Smooth muscle cell (in vitro differentiated cells): ENCODE data around the gene RACGAP1. TPM values are rescaled to one million over a fixed set of nuclear protein-coding genes. Genes with fewer than 3 reads are reported as not detected.

Experiments
- DNase-seq: peaks from one replicate; lab custom pipeline; 2025; ENCODE audit not compliant: unreplicated experiment; lab: John Stamatoyannopoulos, UW
- H2AFZ ChIP-seq: fragments of 200-600 bp; sonication (generic); 2 replicates; pipeline ENCODE4 v1.6.0; 2016; ENCODE audit warnings: antibody characterized with exemption, low read depth, mild to moderate bottlenecking
- H3F3A ChIP-seq: fragments of 200-600 bp; sonication (generic); 2 replicates; pipeline ENCODE4 v1.6.0; 2017; ENCODE audit warnings: antibody characterized with exemption, low read depth
- H3K27ac ChIP-seq: fragments of 200-600 bp; sonication (generic); 2 replicates; pipeline ENCODE4 v1.5.1; 2016; ENCODE audit warnings: low read depth, mild to moderate bottlenecking
- H3K27me3 ChIP-seq: fragments of 200-600 bp; sonication (generic); 2 replicates; pipeline ENCODE4 v1.6.1; 2016; ENCODE audit warnings: low read depth, mild to moderate bottlenecking
- H3K36me3 ChIP-seq: fragments of 200-600 bp; sonication (generic); 2 replicates; pipeline ENCODE4 v1.5.1; 2016; ENCODE audit warnings: low read depth
- H3K4me1 ChIP-seq: fragments of 200-600 bp; sonication (generic); 2 replicates; pipeline ENCODE4 v1.5.1; 2016; ENCODE audit warnings: low read depth
- H3K4me2 ChIP-seq: fragments of 200-600 bp; sonication (generic); 2 replicates; pipeline ENCODE4 v1.6.0; 2016; ENCODE audit warnings: mild to moderate bottlenecking
- H3K4me3 ChIP-seq: fragments of 200-600 bp; sonication (generic); 2 replicates; pipeline ENCODE4 v1.5.1; 2016; ENCODE audit warnings: mild to moderate bottlenecking
- H3K79me2 ChIP-seq: fragments of 200-600 bp; sonication (generic); 2 replicates; pipeline ENCODE4 v1.6.0; 2016; ENCODE audit warnings: low read depth, mild to moderate bottlenecking
- H3K9ac ChIP-seq: fragments of 200-600 bp; sonication (generic); 2 replicates; pipeline ENCODE4 v1.6.0; 2016; ENCODE audit warnings: low read depth
- H3K9me3 ChIP-seq: fragments of 200-600 bp; sonication (generic); replicated peaks from 2 replicates; pipeline ENCODE4 v1.5.1; 2016; ENCODE audit warnings: low read depth
- H4K20me1 ChIP-seq: fragments of 200-600 bp; sonication (generic); 2 replicates; pipeline ENCODE4 v1.6.0; 2016; ENCODE audit warnings: low read depth
- WGBS: methylation state at CpG from one replicate; pipeline ENCODE4 v1.1.7; 2016; ENCODE audit warnings: low lambda C conversion rate; 5-methylcytosine and 5-hydroxymethylcytosine counted together
- polyA plus RNA-seq: library from polyadenylated mRNA; unstranded; fragments of >200 nt; fragmentation: Nextera tagmentation; extraction: Ambion mirVana; gene quantifications from 2 replicates; pipeline ENCODE4 v1.2.1, GENCODE V29; 2016
- total RNA-seq: library from RNA; depleted of rRNA; stranded (reverse); fragments of >200 nt; gene quantifications from 2 replicates; pipeline ENCODE4 v1.2.3, GENCODE V29; 2014
- TF ChIP-seq, protein P1 (sequence below): fragments of 200-600 bp; sonication (generic); IDR thresholded peaks from 2 replicates; pipeline ENCODE4 v1.5.1; 2017; ENCODE audit warnings: borderline replicate concordance, mild to moderate bottlenecking, antibody characterized with exemption; ENCODE audit not compliant: insufficient read depth, poor library complexity, severe bottlenecking

RACGAP1 gene
- total and polyA plus RNA-seq, 2 experiments from 2014 or later, result 13.7 to 52.3 TPM

DNA sequence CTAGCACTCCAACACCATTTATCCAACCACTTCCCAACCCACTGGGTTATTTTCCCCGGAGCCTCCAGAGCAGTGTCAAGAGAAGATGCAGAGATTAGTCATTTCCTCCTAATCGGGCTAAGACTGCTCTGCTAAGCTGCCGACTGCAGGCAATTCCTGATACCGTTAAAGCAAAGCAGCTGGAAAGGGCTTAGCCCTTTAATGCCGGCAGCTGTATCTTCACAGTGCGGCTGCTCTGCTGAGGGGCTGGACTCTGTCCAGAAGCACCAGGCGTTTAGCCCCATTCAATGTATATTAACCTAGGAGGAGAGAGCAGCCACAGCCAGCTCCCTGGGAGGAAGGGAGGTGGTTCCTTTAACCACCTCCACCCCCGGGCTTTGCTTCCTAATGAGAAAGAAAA lies 41.4 kb downstream of the RACGAP1 start:
- DNase-seq, result no peak
- no peak overlapping the region for H2AFZ ChIP-seq

DNA sequence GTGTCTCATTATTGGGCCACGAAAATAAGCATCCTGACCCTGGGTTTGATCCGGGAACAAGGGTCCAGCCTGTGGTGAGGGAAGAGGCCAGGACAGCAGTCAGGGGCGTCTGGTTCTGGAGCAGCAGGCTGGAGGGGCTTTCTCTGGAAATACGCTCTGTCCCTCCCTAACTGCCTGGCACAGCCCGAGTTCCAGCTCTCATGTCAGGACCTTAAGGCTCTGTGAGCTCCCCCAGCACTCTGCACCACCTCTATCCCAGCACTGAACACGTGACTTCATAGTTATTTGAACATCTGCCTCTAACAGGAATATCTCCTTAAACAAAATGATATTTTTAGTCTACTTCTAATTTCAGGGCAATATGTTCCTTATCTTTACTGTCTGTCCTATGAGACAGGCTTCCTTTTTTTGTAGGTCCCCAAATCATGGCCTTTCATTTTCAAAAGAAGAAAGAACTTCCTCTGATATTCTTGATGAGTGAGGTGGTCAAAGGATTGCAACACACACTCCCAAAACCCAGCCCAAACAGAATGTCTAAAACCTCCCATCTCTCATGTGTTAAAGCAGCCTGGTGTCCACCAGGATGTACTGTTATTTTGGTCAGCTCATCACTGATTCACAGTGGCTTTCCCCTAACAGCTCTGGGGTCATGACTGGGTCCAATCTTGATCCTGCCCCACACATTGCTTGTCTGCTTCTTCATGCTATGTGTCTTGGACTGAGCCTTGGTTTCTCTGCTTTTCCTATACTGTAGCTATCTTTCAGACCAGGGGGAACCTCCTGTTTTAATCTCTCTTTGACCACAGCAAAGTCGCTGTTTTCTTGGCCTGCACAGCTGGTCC lies 42.8 kb downstream of the RACGAP1 start:
- 73% methylated on average over 7 of the region's 7 CpGs for WGBS
- no peak for DNase-seq
- H3K9me3 ChIP-seq, result no peaks in the 10 kb centered on the region
- peak overlapping the region; percentile 12 for H3K4me2 ChIP-seq
- H3K36me3 ChIP-seq, result no peaks in the 10 kb centered on the region
- no peak overlapping the region for H3K9ac ChIP-seq
- H2AFZ ChIP-seq, result no peak overlapping the region
- no peak overlapping the region for H3K27ac ChIP-seq
- peaks cover 4% of the 10 kb centered on the region for H4K20me1 ChIP-seq
- no peaks in the 10 kb centered on the region for H3K79me2 ChIP-seq
- H3K27me3 ChIP-seq, result peaks cover 9% of the 10 kb centered on the region
- peaks cover 16% of the 10 kb centered on the region for H3F3A ChIP-seq
- TF ChIP-seq, protein P1, sequence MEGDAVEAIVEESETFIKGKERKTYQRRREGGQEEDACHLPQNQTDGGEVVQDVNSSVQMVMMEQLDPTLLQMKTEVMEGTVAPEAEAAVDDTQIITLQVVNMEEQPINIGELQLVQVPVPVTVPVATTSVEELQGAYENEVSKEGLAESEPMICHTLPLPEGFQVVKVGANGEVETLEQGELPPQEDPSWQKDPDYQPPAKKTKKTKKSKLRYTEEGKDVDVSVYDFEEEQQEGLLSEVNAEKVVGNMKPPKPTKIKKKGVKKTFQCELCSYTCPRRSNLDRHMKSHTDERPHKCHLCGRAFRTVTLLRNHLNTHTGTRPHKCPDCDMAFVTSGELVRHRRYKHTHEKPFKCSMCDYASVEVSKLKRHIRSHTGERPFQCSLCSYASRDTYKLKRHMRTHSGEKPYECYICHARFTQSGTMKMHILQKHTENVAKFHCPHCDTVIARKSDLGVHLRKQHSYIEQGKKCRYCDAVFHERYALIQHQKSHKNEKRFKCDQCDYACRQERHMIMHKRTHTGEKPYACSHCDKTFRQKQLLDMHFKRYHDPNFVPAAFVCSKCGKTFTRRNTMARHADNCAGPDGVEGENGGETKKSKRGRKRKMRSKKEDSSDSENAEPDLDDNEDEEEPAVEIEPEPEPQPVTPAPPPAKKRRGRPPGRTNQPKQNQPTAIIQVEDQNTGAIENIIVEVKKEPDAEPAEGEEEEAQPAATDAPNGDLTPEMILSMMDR, result no peak
- H3K4me1 ChIP-seq, result peaks cover 15% of the 10 kb centered on the region
- no peak overlapping the region for H3K4me3 ChIP-seq

More for the DNA sequence above, 41.4 kb downstream of the RACGAP1 start:
- H3K9ac ChIP-seq, result no peak overlapping the region
- 10% methylated on average over 8 of the region's 8 CpGs for WGBS
- H3K4me3 ChIP-seq, result no peak overlapping the region
- peaks cover 9% of the 10 kb centered on the region for H3K27me3 ChIP-seq
- peak overlapping the region; percentile 4 for H3K27ac ChIP-seq
- H4K20me1 ChIP-seq, result peaks cover 4% of the 10 kb centered on the region
- TF ChIP-seq, protein P1, result no peak
- H3F3A ChIP-seq, result peaks cover 16% of the 10 kb centered on the region
- peak overlapping the region; percentile 13 for H3K4me2 ChIP-seq
- no peaks in the 10 kb centered on the region for H3K36me3 ChIP-seq
- H3K4me1 ChIP-seq, result peaks cover 15% of the 10 kb centered on the region
- H3K79me2 ChIP-seq, result no peaks in the 10 kb centered on the region
- no peaks in the 10 kb centered on the region for H3K9me3 ChIP-seq

DNA sequence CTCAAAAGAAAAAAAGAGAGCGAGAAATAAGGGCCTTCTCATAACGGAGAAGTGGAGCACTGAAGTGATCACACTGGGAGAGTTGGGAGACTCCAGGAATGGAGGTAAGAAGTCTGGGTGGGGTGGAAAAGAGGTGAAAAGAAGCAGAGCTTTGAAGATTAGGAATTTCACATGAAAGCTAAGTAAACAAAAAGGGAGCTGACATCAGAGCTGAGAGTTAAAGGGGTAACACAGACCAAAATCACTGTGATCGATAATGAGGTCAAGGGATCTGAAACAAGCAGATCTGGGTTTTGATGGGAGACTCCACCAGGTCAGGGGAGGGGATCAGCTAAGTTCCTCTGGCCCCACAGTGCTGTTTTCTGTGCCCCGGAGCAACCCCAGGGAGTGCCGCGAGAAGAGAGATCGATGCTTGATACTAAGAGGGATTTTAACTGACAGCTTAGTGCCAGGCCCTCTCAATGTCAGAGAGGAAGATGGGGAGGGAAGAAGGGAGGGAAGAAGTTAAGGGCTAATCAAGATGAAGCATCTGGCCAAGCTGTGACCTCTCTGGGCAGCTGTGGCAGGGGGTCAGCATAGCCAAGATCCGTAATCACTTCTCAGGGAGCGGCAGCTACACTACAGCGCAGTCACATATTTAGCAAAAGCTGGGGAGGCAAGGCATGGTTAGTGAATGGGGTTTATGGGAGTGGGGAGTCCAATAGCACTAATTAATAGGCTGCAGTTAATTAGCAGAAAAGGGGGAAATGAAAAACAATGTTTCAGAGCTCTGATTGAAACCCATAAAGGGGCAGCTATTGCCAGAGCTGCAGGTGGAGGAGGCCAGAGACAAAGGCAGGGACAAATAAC lies 44.6 kb downstream of the RACGAP1 start:
- no peak for DNase-seq
- H3F3A ChIP-seq, result peaks cover 15% of the 10 kb centered on the region
- peaks cover 15% of the 10 kb centered on the region for H3K27me3 ChIP-seq
- no peak overlapping the region for H3K27ac ChIP-seq
- H2AFZ ChIP-seq, result no peak overlapping the region
- H3K4me2 ChIP-seq, result no peak overlapping the region
- peaks cover 4% of the 10 kb centered on the region for H4K20me1 ChIP-seq
- no peaks in the 10 kb centered on the region for H3K9me3 ChIP-seq
- WGBS, result 83% methylated on average over 10 of the region's 10 CpGs
- H3K9ac ChIP-seq, result no peak overlapping the region
- no peak overlapping the region for H3K4me3 ChIP-seq
- TF ChIP-seq, protein P1, result no peak
- no peaks in the 10 kb centered on the region for H3K36me3 ChIP-seq
- peaks cover 15% of the 10 kb centered on the region for H3K4me1 ChIP-seq
- H3K79me2 ChIP-seq, result no peaks in the 10 kb centered on the region
